Chondrocyte (in vitro differentiated cells): ENCODE results near the gene CRP. TPM values are rescaled to one million over a fixed set of nuclear protein-coding genes. Genes with fewer than 3 reads are reported as not detected.

Source experiments
- DNase-seq: peaks from one replicate; pipeline ENCODE4 v3.0.0; 2021; ENCODE audit warnings: mixed read lengths, low spot score
- H3K27ac Mint-ChIP-seq: one replicate; pipeline ENCODE4 v1.8.0; 2021; ENCODE audit warnings: mild to moderate bottlenecking, moderate library complexity, mixed read lengths; ENCODE audit not compliant: unreplicated experiment
- H3K27me3 Mint-ChIP-seq: 2 replicates; pipeline ENCODE4 v1.8.0; 2021; ENCODE audit warnings: low read depth, mixed read lengths
- H3K36me3 Mint-ChIP-seq: 2 replicates; pipeline ENCODE4 v1.8.0; 2021; ENCODE audit warnings: low read depth, mixed read lengths
- H3K4me1 Mint-ChIP-seq: 2 replicates; pipeline ENCODE4 v1.8.0; 2021; ENCODE audit warnings: low read depth, mild to moderate bottlenecking, mixed read lengths
- H3K4me3 Mint-ChIP-seq: one replicate; pipeline ENCODE4 v1.8.0; 2021; ENCODE audit warnings: mild to moderate bottlenecking, moderate library complexity, mixed read lengths; ENCODE audit not compliant: unreplicated experiment
- H3K9me3 Mint-ChIP-seq: 2 replicates; pipeline ENCODE4 v1.8.0; 2021; ENCODE audit warnings: low read depth, mixed read lengths
- CTCF ChIP-seq: fragments of 200-600 bp; sonication (generic); IDR thresholded peaks from 2 replicates; pipeline ENCODE4 v1.5.0; 2021; ENCODE audit warnings: antibody characterized with exemption, mild to moderate bottlenecking, moderate library complexity
- total RNA-seq: library from RNA; stranded (reverse); gene quantifications from 3 replicates; pipeline ENCODE4 v1.2.1, GENCODE V29; 2021

The CRP gene
- total RNA-seq, 1 donor from 2014 or later, result not detected

GRCh38 chr1:159704481-159704880 is 9.9 kb downstream of the CRP start:
- no peak for DNase-seq
- Mint-ChIP-seq H3K36me3 (no peaks in the 10 kb centered on the region), H3K27me3 (peaks cover 24% of the 10 kb centered on the region), H3K4me3 (no peak overlapping the region), H3K9me3 (no peaks in the 10 kb centered on the region), H3K27ac (no peak overlapping the region), H3K4me1 (no peaks in the 10 kb centered on the region)
- TF ChIP-seq CTCF, result no peak

GRCh38 chr1:159700312-159700711 is 14.1 kb downstream of the CRP start:
- Mint-ChIP-seq H3K9me3 (no peaks in the 10 kb centered on the region), H3K4me3 (no peak overlapping the region), H3K27ac (no peak overlapping the region), H3K27me3 (peaks cover 37% of the 10 kb centered on the region), H3K4me1 (no peaks in the 10 kb centered on the region), H3K36me3 (no peaks in the 10 kb centered on the region)
- TF ChIP-seq CTCF, result no peak
- no peak for DNase-seq

GRCh38 chr1:159699653-159700052 is 14.7 kb downstream of the CRP start:
- Mint-ChIP-seq H3K4me3 (no peak overlapping the region), H3K9me3 (no peaks in the 10 kb centered on the region), H3K27ac (no peak overlapping the region), H3K27me3 (peaks cover 39% of the 10 kb centered on the region), H3K36me3 (no peaks in the 10 kb centered on the region), H3K4me1 (no peaks in the 10 kb centered on the region)
- no peak for TF ChIP-seq CTCF
- DNase-seq, result no peak

GRCh38 chr1:159699246-159699645 is 15.1 kb downstream of the CRP start:
- peaks cover 40% of the 10 kb centered on the region for H3K27me3 Mint-ChIP-seq
- H3K4me1 Mint-ChIP-seq, result no peaks in the 10 kb centered on the region
- no peak overlapping the region for H3K27ac Mint-ChIP-seq
- DNase-seq, result no peak
- no peaks in the 10 kb centered on the region for H3K36me3 Mint-ChIP-seq
- no peak overlapping the region for H3K4me3 Mint-ChIP-seq
- TF ChIP-seq CTCF, result no peak
- H3K9me3 Mint-ChIP-seq, result no peaks in the 10 kb centered on the region

GRCh38 chr1:159687511-159687910 is 26.9 kb downstream of the CRP start:
- no peak for DNase-seq
- no peak for TF ChIP-seq CTCF
- Mint-ChIP-seq H3K4me3 (no peak overlapping the region), H3K27ac (no peak overlapping the region), H3K27me3 (peaks cover 53% of the 10 kb centered on the region), H3K4me1 (no peaks in the 10 kb centered on the region), H3K9me3 (no peaks in the 10 kb centered on the region), H3K36me3 (no peaks in the 10 kb centered on the region)
